Measurements from ENCODE around the gene USP6NL. TPM values are rescaled to one million over a fixed set of nuclear protein-coding genes. Genes with fewer than 3 reads are reported as not detected.
"Not testable (repeated sequence)": the region's sequence is repeated elsewhere in the genome, so short reads cannot be mapped to it uniquely, and the experiment has no call there.

USP6NL gene
- total RNA-seq, 4 donors from 2014 or later = 28.8 to 56.4 (median 34.0) TPM

GRCh38 chr10:11631890-11632587 is 20.6 kb upstream of the USP6NL start:
- DNase-seq = no peak
- Histone ChIP-seq H3K9me3 (no peaks in the 10 kb centered on the region), H3K36me3 (no peaks in the 10 kb centered on the region), H3K27ac (no peak overlapping the region), H3K4me1 (no peaks in the 10 kb centered on the region), H3K4me3 (no peak overlapping the region), H3K27me3 (no peaks in the 10 kb centered on the region)
- 76 to 81% methylated on average over 8 of the region's 8 CpGs for WGBS, 2 donors
- TF ChIP-seq CTCF (IDR thresholded peaks at IDR 0.05) = no peak
- no peak for TF ChIP-seq POLR2A (IDR thresholded peaks at IDR 0.05)
- intact Hi-C loops (cut with DNase I) = no loop called here

GRCh38 chr10:11631291-11631690 is 19.8 kb upstream of the USP6NL start:
- 87 to 89% methylated on average over 10 to 11 of the region's 11 CpGs for WGBS, 2 donors
- intact Hi-C loops (cut with DNase I) = no loop called here
- no peaks in the 10 kb centered on the region for H3K36me3 ChIP-seq
- no peak overlapping the region for H3K27ac ChIP-seq
- H3K4me1 ChIP-seq = no peaks in the 10 kb centered on the region
- no peaks in the 10 kb centered on the region for H3K27me3 ChIP-seq
- H3K9me3 ChIP-seq = no peaks in the 10 kb centered on the region
- no peak for DNase-seq
- H3K4me3 ChIP-seq = no peak overlapping the region
- TF ChIP-seq POLR2A (IDR thresholded peaks at IDR 0.05) = no peak
- TF ChIP-seq CTCF (IDR thresholded peaks at IDR 0.05) = no peak

GRCh38 chr10:11629731-11630130 is 18.3 kb upstream of the USP6NL start:
- Histone ChIP-seq H3K9me3 (no peaks in the 10 kb centered on the region), H3K27me3 (no peaks in the 10 kb centered on the region), H3K27ac (no peak overlapping the region), H3K4me3 (no peak overlapping the region), H3K4me1 (peaks cover 0 to 7% (median 0%) of the 10 kb centered on the region in 3 donors), H3K36me3 (no peaks in the 10 kb centered on the region)
- 86 to 91% methylated on average over 6 of the region's 6 CpGs for WGBS, 2 donors
- TF ChIP-seq CTCF (IDR thresholded peaks at IDR 0.05) (no peak), POLR2A (IDR thresholded peaks at IDR 0.05) (no peak)
- DNase-seq = no peak
- intact Hi-C loops (cut with DNase I) = no loop called here

- 77 to 79% methylated on average over 8 of the region's 8 CpGs for WGBS, 2 donors
- H3K9me3 ChIP-seq; DNase-seq; H3K27ac ChIP-seq; H3K4me3 ChIP-seq; H3K4me1 ChIP-seq; intact Hi-C loops (cut with DNase I); H3K36me3 ChIP-seq; H3K27me3 ChIP-seq: not testable (repeated sequence)
These were observed 16.5 kb upstream of the USP6NL start for GRCh38 chr10:11627941-11628340.

- Histone ChIP-seq H3K4me3 (no peak overlapping the region), H3K9me3 (no peaks in the 10 kb centered on the region), H3K27me3 (no peaks in the 10 kb centered on the region), H3K4me1 (peaks cover 0 to 7% (median 0%) of the 10 kb centered on the region in 3 donors), H3K36me3 (no peaks in the 10 kb centered on the region), H3K27ac (no peak overlapping the region)
- 70 to 74% methylated on average over 3 of the region's 3 CpGs for WGBS, 2 donors
- TF ChIP-seq POLR2A (IDR thresholded peaks at IDR 0.05) (no peak), CTCF (IDR thresholded peaks at IDR 0.05) (no peak)
- no peak for DNase-seq
- intact Hi-C loops (cut with DNase I) = no loop called here
These were observed 14.6 kb upstream of the USP6NL start for GRCh38 chr10:11626071-11626470.
